ENCODE data around the gene ITIH4. TPM values are rescaled to one million over a fixed set of nuclear protein-coding genes. Genes with fewer than 3 reads are reported as not detected.

The ITIH4 gene
- total RNA-seq, 1 donor from 2014 or later, result 5.9 TPM

GRCh38 chr3:52834871-52835501 lies 4.5 kb upstream of the ITIH4 start, which contains the start of gene MUSTN1:
MUSTN1 (minus strand) TSS chr3:52835019; CDS start chr3:52834948, 71 bp downstream.
- DNase-seq (ENCODE audit: extremely low spot score in 2 of 2), result no peak
- Histone ChIP-seq H3K9me3 (no peaks in the 10 kb centered on the region), H3K4me3 (peak within 1 kb of the TSS; percentile 14 to 36), H3K27me3 (no peaks in the 10 kb centered on the region), H3K36me3 (peaks cover 0 to 2% of the 10 kb centered on the region in 2 donors), H3K27ac (peak within 1 kb of the TSS; percentile 65), H3K4me1 (peaks cover 30% of the 10 kb centered on the region)
- TF ChIP-seq CTCF (IDR thresholded peaks at IDR 0.05), result no peak
- no peak for TF ChIP-seq POLR2A (IDR thresholded peaks at IDR 0.05)
- TF ChIP-seq POLR2AphosphoS5 (IDR thresholded peaks at IDR 0.05; ENCODE audit: insufficient read depth in 1 of 2, low read depth in 1 of 2), result peak in 1 of 2 donors; percentile 64
- intact Hi-C loops (cut with DNase I), result no loop called here

GRCh38 chr3:52833202-52833601 lies 2.7 kb upstream of the ITIH4 start:
- H3K36me3 ChIP-seq, result no peaks in the 10 kb centered on the region
- H3K4me3 ChIP-seq, result peak overlapping the region in 1 of 2 donors; percentile 14
- no peaks in the 10 kb centered on the region for H3K9me3 ChIP-seq
- intact Hi-C loops (cut with DNase I), result no loop called here
- H3K27me3 ChIP-seq, result no peaks in the 10 kb centered on the region
- no peak for DNase-seq (ENCODE audit: extremely low spot score in 2 of 2)
- H3K4me1 ChIP-seq, result peaks cover 30% of the 10 kb centered on the region
- TF ChIP-seq CTCF (IDR thresholded peaks at IDR 0.05), result no peak
- TF ChIP-seq POLR2A (IDR thresholded peaks at IDR 0.05), result no peak
- TF ChIP-seq POLR2AphosphoS5 (IDR thresholded peaks at IDR 0.05; ENCODE audit: insufficient read depth in 1 of 2, low read depth in 1 of 2), result no peak
- H3K27ac ChIP-seq, result peak overlapping the region; percentile 65

GRCh38 chr3:52831500-52832301 lies 1.2 kb upstream of the ITIH4 start:
- no peak for TF ChIP-seq POLR2A (IDR thresholded peaks at IDR 0.05)
- TF ChIP-seq POLR2AphosphoS5 (IDR thresholded peaks at IDR 0.05; ENCODE audit: insufficient read depth in 1 of 2, low read depth in 1 of 2), result peak in 1 of 2 donors; percentile 62
- DNase-seq (ENCODE audit: extremely low spot score in 2 of 2), result no peak
- H3K36me3 ChIP-seq, result no peaks in the 10 kb centered on the region
- no peak overlapping the region for H3K4me3 ChIP-seq
- H3K27ac ChIP-seq, result peak overlapping the region; percentile 47
- H3K9me3 ChIP-seq, result no peaks in the 10 kb centered on the region
- no peaks in the 10 kb centered on the region for H3K27me3 ChIP-seq
- intact Hi-C loops (cut with DNase I), result no loop called here
- peaks cover 30% of the 10 kb centered on the region for H3K4me1 ChIP-seq

- intact Hi-C loops (cut with DNase I), result no loop called here
- no peak overlapping the region for H3K27ac ChIP-seq
- no peak for DNase-seq (ENCODE audit: extremely low spot score in 2 of 2)
Measured at GRCh38 chr3:52829906-52830463, 487 bp downstream of the ITIH4 start.

More at GRCh38 chr3:52829906-52830463, 487 bp downstream of the ITIH4 start:
- no peak overlapping the region for H3K4me3 ChIP-seq
- no peaks in the 10 kb centered on the region for H3K36me3 ChIP-seq
- no peaks in the 10 kb centered on the region for H3K27me3 ChIP-seq
- no peaks in the 10 kb centered on the region for H3K9me3 ChIP-seq
- H3K4me1 ChIP-seq, result peaks cover 19% of the 10 kb centered on the region
- no peak for TF ChIP-seq CTCF (IDR thresholded peaks at IDR 0.05)
- no peak for TF ChIP-seq POLR2A (IDR thresholded peaks at IDR 0.05)
- no peak for TF ChIP-seq POLR2AphosphoS5 (IDR thresholded peaks at IDR 0.05; ENCODE audit: insufficient read depth in 1 of 2, low read depth in 1 of 2)
